ENCODE data around the gene SFXN5.

SFXN5 gene

GRCh38 chr2:73023497-73023896, 48.0 kb downstream of the SFXN5 start:
- no peak for FAIRE-seq
- no peak for DNase-seq (ENCODE audit: insufficient read length, low spot score)

GRCh38 chr2:73022024-73022568, 49.4 kb downstream of the SFXN5 start:
- FAIRE-seq, result no peak
- DNase-seq (ENCODE audit: insufficient read length, low spot score), result no peak

GRCh38 chr2:73021371-73022010, 50.0 kb downstream of the SFXN5 start:
- DNase-seq (ENCODE audit: insufficient read length, low spot score) (no peak), FAIRE-seq (no peak)

GRCh38 chr2:73020657-73021370, 50.7 kb downstream of the SFXN5 start:
- FAIRE-seq (no peak), DNase-seq (ENCODE audit: insufficient read length, low spot score) (no peak)

GRCh38 chr2:73020306-73020656, 51.2 kb downstream of the SFXN5 start:
- DNase-seq (ENCODE audit: insufficient read length, low spot score) (no peak), FAIRE-seq (no peak)

GRCh38 chr2:73018188-73018825, 53.2 kb downstream of the SFXN5 start:
- no peak for FAIRE-seq
- no peak for DNase-seq (ENCODE audit: insufficient read length, low spot score)

GRCh38 chr2:73013936-73014335, 57.6 kb downstream of the SFXN5 start:
- DNase-seq (ENCODE audit: insufficient read length, low spot score), result no peak
- no peak for FAIRE-seq

GRCh38 chr2:73009177-73009839, 62.2 kb downstream of the SFXN5 start:
- FAIRE-seq (no peak), DNase-seq (ENCODE audit: insufficient read length, low spot score) (no peak)

- DNase-seq (ENCODE audit: insufficient read length, low spot score) (no peak), FAIRE-seq (no peak)
These were observed 62.8 kb downstream of the SFXN5 start for GRCh38 chr2:73008766-73009135.

GRCh38 chr2:73007991-73008765, 63.3 kb downstream of the SFXN5 start:
- no peak for FAIRE-seq

GRCh38 chr2:73006969-73007710, 64.4 kb downstream of the SFXN5 start:
- no peak for FAIRE-seq
- DNase-seq (ENCODE audit: insufficient read length, low spot score), result no peak

More at GRCh38 chr2:73007991-73008765, 63.3 kb downstream of the SFXN5 start:
- DNase-seq (ENCODE audit: insufficient read length, low spot score), result no peak

GRCh38 chr2:73004889-73005596, 66.5 kb downstream of the SFXN5 start:
- no peak for DNase-seq (ENCODE audit: insufficient read length, low spot score)
- no peak for FAIRE-seq

GRCh38 chr2:73004466-73004865, 67.0 kb downstream of the SFXN5 start:
- no peak for FAIRE-seq
- DNase-seq (ENCODE audit: insufficient read length, low spot score), result no peak

- FAIRE-seq (no peak), DNase-seq (ENCODE audit: insufficient read length, low spot score) (no peak)
These were observed 68.5 kb downstream of the SFXN5 start for GRCh38 chr2:73003027-73003426.

GRCh38 chr2:73000808-73001570, 70.5 kb downstream of the SFXN5 start:
- FAIRE-seq (no peak), DNase-seq (ENCODE audit: insufficient read length, low spot score) (no peak)

- FAIRE-seq, result no peak
- no peak for DNase-seq (ENCODE audit: insufficient read length, low spot score)
These were observed 71.5 kb downstream of the SFXN5 start for GRCh38 chr2:72999729-73000725.

- DNase-seq (ENCODE audit: insufficient read length, low spot score) (no peak), FAIRE-seq (no peak)
These were observed 72.8 kb downstream of the SFXN5 start for GRCh38 chr2:72998724-72999123.

All from GM19239 (cell line).